ENCODE data around the gene PRKN. TPM values are rescaled to one million over a fixed set of nuclear protein-coding genes. Genes with fewer than 3 reads are reported as not detected.
"Not testable (repeated sequence)": the region's sequence is repeated elsewhere in the genome, so short reads cannot be mapped to it uniquely, and the experiment has no call there.

Gene PRKN
- total RNA-seq, 1 donor from 2014 or later: 4.9 TPM

GRCh38 chr6:161507375-161507774 lies 1220.2 kb downstream of the PRKN start:
- TF ChIP-seq CTCF (IDR thresholded peaks at IDR 0.05) (no peak), POLR2AphosphoS5 (IDR thresholded peaks at IDR 0.05; ENCODE audit: insufficient read depth in 1 of 2, low read depth in 1 of 2) (no peak), POLR2A (IDR thresholded peaks at IDR 0.05) (no peak)
- H3K36me3 ChIP-seq: no peaks in the 10 kb centered on the region
- H3K27ac ChIP-seq: no peak overlapping the region
- no peaks in the 10 kb centered on the region for H3K4me1 ChIP-seq
- DNase-seq (ENCODE audit: extremely low spot score in 2 of 2): no peak
- H3K4me3 ChIP-seq: no peak overlapping the region
- H3K27me3 ChIP-seq: no peaks in the 10 kb centered on the region
- H3K9me3 ChIP-seq: no peaks in the 10 kb centered on the region
- intact Hi-C loops (cut with DNase I): no loop called here

GRCh38 chr6:161503570-161503969 lies 1224.0 kb downstream of the PRKN start:
- DNase-seq (ENCODE audit: extremely low spot score in 2 of 2): no peak
- Histone ChIP-seq H3K27me3 (no peaks in the 10 kb centered on the region), H3K27ac (no peak overlapping the region), H3K9me3 (no peaks in the 10 kb centered on the region), H3K4me3 (no peak overlapping the region), H3K36me3 (no peaks in the 10 kb centered on the region), H3K4me1 (no peaks in the 10 kb centered on the region)
- TF ChIP-seq CTCF (IDR thresholded peaks at IDR 0.05) (no peak), POLR2A (IDR thresholded peaks at IDR 0.05) (no peak), POLR2AphosphoS5 (IDR thresholded peaks at IDR 0.05; ENCODE audit: insufficient read depth in 1 of 2, low read depth in 1 of 2) (no peak)
- intact Hi-C loops (cut with DNase I): no loop called here

- no peaks in the 10 kb centered on the region for H3K9me3 ChIP-seq
- intact Hi-C loops (cut with DNase I): no loop called here
Observed at GRCh38 chr6:161498881-161499280, 1228.7 kb downstream of the PRKN start.

GRCh38 chr6:161498359-161498758 lies 1229.2 kb downstream of the PRKN start:
- Histone ChIP-seq H3K36me3 (no peaks in the 10 kb centered on the region), H3K4me1 (no peaks in the 10 kb centered on the region), H3K27ac (no peak overlapping the region), H3K4me3 (no peak overlapping the region), H3K9me3 (no peaks in the 10 kb centered on the region), H3K27me3 (no peaks in the 10 kb centered on the region)
- no peak for DNase-seq (ENCODE audit: extremely low spot score in 2 of 2)
- intact Hi-C loops (cut with DNase I): no loop called here
- TF ChIP-seq POLR2A (IDR thresholded peaks at IDR 0.05) (no peak), CTCF (IDR thresholded peaks at IDR 0.05) (no peak), POLR2AphosphoS5 (IDR thresholded peaks at IDR 0.05; ENCODE audit: insufficient read depth in 1 of 2, low read depth in 1 of 2) (no peak)

More at GRCh38 chr6:161498881-161499280, 1228.7 kb downstream of the PRKN start:
- Histone ChIP-seq H3K4me1 (no peaks in the 10 kb centered on the region), H3K27me3 (no peaks in the 10 kb centered on the region), H3K27ac (no peak overlapping the region), H3K4me3 (no peak overlapping the region), H3K36me3 (no peaks in the 10 kb centered on the region)
- DNase-seq (ENCODE audit: extremely low spot score in 2 of 2): no peak
- TF ChIP-seq POLR2A (IDR thresholded peaks at IDR 0.05) (no peak), POLR2AphosphoS5 (IDR thresholded peaks at IDR 0.05; ENCODE audit: insufficient read depth in 1 of 2, low read depth in 1 of 2) (no peak), CTCF (IDR thresholded peaks at IDR 0.05) (no peak)

GRCh38 chr6:161496941-161497340 lies 1230.6 kb downstream of the PRKN start:
- Histone ChIP-seq H3K4me3 (no peak overlapping the region), H3K4me1 (no peaks in the 10 kb centered on the region), H3K27me3 (no peaks in the 10 kb centered on the region), H3K9me3 (no peaks in the 10 kb centered on the region), H3K36me3 (no peaks in the 10 kb centered on the region), H3K27ac (no peak overlapping the region)
- intact Hi-C loops (cut with DNase I): no loop called here
- no peak for DNase-seq (ENCODE audit: extremely low spot score in 2 of 2)
- TF ChIP-seq POLR2AphosphoS5 (IDR thresholded peaks at IDR 0.05; ENCODE audit: insufficient read depth in 1 of 2, low read depth in 1 of 2): no peak
- TF ChIP-seq CTCF (IDR thresholded peaks at IDR 0.05): no peak
- no peak for TF ChIP-seq POLR2A (IDR thresholded peaks at IDR 0.05)

GRCh38 chr6:161496271-161496670 lies 1231.3 kb downstream of the PRKN start:
- intact Hi-C loops (cut with DNase I); H3K36me3 ChIP-seq; H3K4me1 ChIP-seq; H3K27me3 ChIP-seq; DNase-seq (ENCODE audit: extremely low spot score in 2 of 2); H3K9me3 ChIP-seq; H3K4me3 ChIP-seq; H3K27ac ChIP-seq: not testable (repeated sequence)
